Fibroblast of skin of scalp (primary cell): ENCODE data around the gene HENMT1. TPM values are rescaled to one million over a fixed set of nuclear protein-coding genes. Genes with fewer than 3 reads are reported as not detected.
"Not testable (repeated sequence)": the region's sequence is repeated elsewhere in the genome, so short reads cannot be mapped to it uniquely, and the experiment has no call there.

ENCODE experiments used
- DNase-seq: peaks from one replicate; pipeline ENCODE4 v3.0.0-alpha.2; 2013
- polyA plus RNA-seq, 2 experiments: library from polyadenylated mRNA; unstranded; fragments of 120-200 nt; gene quantifications; one replicate each; pipeline ENCODE4 v1.2.1, GENCODE V29; 2013; ENCODE audit not compliant: insufficient read length in 2 of 2

The HENMT1 gene
- polyA plus RNA-seq (2013, experiment 1 of 2; ENCODE audit: insufficient read length), result 3.1 TPM
- polyA plus RNA-seq (2013, experiment 2 of 2; ENCODE audit: insufficient read length), result 3.7 TPM

DNA sequence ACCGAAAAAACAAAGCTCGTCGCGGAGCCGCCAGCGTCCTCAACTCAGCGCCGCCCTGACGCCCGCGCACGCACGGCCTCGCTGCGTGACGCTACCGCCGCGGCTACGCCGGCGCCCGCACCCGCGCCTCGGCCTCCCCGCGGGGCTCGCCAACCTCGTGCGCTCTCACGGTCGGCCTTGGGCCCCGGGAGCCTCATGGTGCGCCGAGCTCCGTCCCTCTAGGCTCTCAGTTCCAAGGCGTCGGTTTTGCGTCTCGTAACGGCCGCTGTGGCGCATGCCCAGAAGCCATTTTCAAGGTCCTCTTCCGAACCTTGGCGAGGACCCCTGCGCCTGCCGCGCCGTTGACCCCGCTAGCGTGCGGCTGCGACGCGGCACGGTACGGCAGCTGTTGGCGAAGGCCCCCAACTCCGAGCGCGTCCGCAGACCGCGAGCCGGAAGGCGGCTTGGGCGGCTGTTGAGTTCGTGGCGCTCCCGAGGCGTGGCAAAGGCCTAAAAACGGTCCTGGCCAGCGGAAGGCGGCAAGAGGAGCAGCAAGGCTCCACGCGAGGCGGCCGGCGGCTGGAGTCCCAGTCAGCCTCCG lies at the start of gene HENMT1:
TSS of gene HENMT1 (minus strand) at position 64 of the 580 bp plus-strand sequence. CDS start 1,209 bp downstream, outside the sequence.
- peak; percentile 74 for DNase-seq

DNA sequence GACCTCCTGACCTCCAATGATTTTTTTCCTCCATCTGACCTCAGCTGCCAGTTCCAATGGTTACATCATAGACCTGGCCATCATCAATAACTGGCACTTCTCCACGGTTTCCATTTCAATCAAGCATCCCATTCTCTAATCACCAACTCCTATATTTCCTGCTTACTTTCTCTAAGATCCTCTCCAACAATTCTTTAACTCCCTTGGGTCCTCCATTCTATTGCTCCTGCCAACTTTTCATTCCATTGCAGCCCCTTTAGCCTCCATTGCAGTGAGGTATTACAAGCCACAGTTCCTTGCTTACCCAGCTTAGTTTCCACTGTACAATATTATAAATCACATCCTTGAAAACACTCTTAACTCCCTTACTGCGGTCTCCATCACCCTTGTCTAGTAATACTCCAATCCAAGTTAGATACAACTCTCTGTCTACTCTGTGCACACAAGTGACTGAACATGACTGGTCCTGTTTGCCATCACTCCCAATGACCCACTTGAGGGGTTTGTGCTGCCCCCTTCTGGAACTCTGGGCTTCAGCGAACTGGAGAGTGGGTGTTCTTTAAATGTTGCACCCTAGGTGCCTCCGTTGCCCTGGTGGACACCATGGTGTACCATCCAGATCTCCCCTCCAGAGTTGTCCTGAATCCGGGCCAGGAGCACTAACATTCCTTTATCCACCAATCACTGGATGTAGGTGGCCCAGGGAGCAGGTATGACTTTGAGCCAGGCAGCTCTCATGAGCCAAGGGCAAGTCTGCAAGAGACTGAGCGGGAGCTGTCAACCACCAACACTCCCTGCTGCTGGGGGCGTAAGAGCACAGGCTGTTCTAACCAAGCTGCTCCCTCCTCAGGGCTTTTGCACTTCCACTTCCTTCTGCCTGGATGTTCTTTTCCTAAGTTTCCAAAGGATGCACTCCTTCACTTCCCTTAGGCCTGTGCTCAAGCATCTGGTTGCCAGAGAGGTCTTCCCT lies 48.1 kb upstream of the HENMT1 start:
- peak; percentile 57 for DNase-seq

DNA sequence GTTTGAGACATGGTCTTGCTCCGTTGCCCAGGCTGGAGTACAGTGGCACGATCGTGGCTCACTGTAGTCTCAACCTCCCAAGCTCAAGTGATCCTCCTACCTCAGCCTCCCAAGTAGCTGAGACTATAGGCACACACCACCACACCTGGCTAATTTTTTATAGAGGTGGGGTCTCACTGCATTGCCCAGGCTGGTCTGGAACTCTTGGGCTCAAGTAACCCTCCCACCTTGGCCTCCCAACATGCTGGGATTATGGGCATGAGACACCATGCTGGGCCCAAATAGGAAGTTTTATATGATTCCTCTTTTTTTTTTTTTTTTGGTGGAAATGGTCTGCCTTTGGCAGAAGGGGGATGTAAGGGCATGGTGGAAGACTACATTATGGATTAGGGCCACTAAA lies 45.8 kb upstream of the HENMT1 start:
- DNase-seq, result no peak

DNA sequence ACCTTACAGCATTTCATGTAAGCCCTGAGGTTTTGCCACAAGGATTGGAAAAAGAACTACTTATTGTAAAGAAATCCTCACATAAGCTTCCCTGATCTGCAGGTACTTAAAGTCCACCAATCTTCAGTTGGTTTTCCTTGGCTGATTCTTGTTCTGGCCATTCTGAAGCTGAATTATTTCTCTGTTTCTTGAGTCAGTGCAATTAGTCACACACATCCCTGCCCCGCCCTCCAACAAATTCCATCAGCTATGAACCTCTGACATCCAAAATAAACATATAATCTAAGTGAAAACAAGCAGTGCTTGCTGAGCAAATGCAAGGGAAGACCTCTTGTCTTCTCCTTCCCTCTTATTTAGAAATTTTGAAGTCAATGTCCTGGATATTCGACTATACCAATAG lies 43.6 kb upstream of the HENMT1 start:
- peak; percentile 75 for DNase-seq

DNA sequence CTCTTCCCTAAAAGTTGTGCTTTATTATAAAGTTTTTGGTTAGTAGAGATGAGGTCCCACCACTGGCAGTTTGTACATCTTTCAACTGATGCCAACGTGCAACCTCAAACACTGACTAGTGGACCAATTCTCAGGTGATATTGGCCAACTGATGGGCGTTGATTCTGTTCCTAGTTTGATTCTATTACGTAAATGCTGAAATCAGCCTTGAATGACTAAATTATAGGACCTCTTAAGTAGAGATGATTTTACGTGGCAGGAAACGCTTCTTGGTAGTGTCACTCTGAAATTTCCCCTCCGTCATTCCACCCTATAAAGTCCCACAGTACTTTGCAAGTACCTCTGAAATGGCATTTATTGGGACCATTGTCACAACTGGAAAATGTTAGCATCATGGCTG lies 43.0 kb upstream of the HENMT1 start:
- no peak for DNase-seq

DNA sequence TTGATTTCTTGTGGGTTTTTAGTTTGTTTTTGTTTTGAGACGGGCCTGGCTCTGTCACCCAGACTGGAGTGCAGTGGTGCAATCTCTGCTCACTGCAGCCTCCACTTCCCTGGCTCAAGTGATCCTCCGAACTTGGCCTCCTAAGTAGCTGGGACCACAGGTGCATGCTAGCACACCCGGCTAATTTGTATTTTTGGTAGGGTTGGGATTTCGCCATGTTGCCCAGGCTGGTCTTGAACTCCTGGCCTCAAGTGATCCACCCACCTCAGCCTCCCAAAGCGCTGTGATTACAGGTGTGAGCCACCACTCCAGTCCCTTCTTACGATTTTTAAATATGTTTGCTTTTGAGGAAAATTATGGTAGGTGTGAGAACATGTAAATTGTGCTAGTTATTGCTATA lies 41.2 kb upstream of the HENMT1 start:
- DNase-seq, result not testable (repeated sequence)

DNA sequence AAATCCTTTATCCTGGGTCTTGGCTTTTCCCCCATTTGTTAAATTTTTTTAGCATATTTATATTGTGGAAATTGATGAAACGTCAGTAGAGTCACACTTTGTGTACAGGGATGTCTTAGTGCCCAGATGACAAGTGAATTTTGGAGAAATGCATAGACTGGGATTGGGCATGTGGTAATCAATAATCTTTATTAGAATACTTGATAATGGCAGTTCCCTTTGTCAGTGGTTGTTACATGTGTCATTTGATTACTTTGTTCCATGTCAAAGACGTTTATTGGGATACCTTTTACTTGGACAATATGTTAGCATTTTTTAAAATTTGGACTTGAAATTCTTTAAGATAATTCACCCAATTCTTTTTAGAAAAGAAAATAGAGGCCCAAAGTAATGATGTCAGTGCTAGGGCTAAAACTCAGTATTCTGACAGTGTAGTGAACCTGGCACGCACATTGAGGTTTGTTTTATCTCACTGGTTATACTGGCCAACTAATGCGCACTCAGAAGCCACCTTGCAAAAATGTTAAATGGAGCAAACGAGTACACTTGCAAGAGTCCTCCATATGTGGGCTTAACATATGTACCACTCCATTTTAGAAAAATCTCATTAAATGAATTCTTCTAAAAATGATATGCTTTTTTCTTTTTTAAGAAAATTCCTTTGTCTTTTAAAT lies 40.4 kb upstream of the HENMT1 start:
- DNase-seq, result no peak

DNA sequence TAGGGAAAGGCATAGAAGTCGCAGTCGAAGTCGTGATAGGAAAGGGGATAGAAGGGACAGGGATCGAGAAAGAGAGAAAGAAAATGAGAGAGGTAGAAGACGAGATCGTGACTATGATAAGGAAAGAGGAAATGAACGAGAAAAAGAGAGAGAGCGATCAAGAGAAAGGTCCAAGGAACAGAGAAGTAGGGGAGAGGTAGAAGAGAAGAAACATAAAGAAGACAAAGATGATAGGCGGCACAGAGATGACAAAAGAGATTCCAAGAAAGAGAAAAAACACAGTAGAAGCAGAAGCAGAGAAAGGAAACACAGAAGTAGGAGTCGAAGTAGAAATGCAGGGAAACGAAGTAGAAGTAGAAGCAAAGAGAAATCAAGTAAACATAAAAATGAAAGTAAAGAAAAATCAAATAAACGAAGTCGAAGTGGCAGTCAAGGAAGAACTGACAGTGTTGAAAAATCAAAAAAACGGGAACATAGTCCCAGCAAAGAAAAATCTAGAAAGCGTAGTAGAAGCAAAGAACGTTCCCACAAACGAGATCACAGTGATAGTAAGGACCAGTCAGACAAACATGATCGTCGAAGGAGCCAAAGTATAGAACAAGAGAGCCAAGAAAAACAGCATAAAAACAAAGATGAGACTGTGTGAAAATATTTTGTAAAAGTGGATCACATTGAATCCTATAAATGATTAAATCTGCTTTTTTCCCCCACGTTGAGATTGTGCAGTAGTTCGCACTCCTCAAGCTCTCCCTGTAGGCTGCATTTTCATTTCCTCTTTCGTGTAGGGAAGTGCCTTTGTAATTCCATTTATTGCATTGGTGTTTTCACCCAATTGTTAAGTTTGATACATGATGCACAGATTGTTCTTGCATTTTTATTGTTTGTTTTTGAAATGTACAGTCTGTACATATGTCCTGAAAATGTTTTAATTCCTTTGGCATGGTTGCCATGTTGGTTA lies 38.8 kb upstream of the HENMT1 start:
- DNase-seq, result no peak

DNA sequence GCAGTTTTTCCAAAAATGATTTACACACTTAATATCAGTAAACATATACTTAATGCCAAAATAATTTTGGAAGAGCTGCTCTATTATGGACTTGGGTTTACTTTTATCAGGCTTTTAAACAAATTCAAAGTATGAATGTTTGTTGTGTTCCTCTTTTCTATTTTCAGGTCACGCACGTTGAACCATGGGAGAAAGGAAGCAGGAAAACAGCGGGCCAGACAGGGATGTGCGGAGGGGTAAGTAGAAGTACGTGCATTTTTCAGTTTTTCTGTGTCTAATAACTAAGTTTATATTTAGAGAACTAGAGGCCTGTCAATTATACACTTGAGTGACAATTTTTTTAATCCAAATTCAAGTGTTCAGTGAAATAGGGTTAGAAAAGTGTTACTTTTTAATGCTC lies 34.6 kb upstream of the HENMT1 start:
- no peak for DNase-seq

DNA sequence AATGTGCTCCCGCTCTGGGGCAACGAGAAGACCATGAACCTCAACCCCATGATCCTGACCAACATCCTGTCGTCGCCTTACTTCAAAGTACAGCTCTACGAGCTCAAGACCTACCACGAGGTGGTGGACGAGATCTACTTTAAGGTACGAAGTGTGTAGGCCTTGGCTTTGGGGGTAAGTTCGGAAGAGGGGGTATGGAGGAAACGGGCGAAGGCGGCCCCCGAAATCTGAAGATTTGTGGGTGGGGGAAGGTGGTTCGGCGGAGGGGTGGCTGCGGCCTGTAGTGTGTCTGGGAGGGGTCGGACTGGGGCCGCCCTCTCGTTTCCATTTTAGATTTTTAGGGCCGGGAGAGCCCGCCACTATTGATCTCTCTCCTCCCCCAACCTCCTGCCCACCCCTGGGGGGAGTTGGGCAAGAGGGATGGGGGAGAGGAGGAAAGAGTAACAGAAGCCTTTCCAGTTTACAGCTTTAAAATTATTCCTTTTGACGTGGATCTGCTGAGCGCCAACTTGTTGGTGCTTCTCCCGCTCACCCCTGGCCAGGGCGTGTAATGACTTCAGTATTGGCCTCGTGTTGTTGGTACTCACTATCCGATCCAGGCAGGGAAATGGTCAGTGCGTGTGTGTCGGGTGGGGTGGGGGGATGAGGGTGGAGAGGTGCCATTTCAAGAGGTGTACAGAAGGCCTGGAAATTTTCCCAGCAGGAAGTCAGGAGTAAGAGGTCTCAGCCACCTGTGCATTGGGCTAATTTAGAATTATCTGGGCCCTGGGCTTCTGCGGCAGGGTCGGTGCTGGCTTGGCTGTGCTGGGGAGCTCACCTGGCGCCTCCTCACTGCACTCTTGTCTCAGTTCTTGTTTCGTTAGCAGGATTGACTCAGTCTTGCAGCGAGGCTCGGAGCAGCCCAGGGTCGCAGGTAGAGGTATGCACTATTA lies 32.1 kb upstream of the HENMT1 start:
- peak; percentile 72 for DNase-seq

DNA sequence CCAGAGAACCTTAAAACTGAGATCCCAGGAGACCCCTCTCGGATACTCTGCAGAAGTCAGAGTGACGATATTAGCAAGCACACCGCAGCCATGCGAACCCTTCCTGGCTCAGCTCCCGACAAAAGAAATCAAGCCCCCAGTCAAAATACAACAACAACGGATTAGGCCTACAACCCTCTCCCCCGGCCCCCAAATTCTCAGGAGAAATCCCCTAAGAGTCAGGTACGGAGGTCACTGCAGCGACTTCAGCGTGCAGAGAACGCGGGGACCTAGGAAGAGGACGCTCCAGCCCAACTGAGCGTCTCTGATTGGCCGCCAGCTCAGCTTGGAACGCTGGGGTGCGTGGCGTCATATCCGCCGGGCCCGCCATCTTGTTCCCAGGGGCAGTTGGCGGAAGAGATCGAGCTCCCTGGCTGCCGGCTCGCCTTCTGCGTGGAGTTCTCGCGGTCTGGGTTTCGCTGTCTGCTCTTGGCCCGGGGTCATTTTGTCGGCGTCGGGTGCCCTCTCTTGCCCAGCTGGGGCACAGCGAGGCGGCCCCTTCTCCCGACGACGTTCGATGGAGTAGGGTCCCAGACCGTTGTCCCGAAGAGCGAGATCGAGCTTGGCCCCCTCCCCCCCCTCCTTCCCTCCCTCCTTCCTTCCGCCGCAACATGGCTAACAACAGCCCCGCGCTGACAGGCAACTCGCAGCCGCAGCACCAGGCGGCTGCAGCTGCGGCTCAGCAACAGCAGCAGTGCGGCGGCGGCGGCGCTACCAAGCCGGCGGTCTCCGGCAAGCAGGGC lies 31.2 kb upstream of the HENMT1 start, which contains the start of gene PRPF38B:
TSS of gene PRPF38B (plus strand) at position 369 of the 782 bp plus-strand sequence. CDS start at position 651, 282 bp downstream.
- peak; percentile 91 for DNase-seq

DNA sequence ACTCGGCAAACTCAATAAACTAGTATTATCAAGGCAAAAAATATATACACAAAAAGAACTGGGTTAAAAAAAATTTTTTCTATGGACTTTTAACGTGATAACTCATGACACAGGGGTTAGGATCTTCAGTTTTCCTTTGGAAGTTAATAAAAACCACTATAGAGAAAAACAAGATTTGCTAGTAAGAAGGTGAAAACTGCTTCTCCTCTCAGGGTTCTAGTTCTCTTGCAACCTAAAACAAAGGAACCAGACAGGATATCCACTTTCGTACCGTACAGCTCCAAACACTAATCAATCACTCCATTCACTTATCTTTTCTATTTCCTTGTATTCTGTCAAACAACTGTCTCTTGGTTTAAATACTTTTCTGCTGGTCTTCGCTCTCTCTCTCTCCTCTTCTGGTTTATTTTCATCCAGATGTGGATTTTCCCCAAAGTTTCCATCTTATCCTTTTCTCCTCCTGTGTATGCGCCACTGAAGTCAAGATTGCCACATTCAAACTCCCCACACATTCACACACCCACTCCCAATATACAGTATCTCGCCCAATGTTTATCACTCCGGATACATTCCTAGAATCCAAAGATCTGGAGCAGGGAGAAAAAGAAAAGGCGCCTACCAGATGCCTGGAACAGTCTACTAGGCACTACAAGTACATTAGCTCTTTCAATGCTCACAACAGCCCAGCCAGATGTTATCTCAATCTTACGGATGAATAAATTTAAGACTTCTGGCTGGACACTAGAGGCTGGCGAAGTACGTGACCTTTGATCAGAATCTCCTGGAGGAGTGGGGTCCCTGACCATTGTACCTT lies 30.4 kb upstream of the HENMT1 start:
- DNase-seq, result no peak

DNA sequence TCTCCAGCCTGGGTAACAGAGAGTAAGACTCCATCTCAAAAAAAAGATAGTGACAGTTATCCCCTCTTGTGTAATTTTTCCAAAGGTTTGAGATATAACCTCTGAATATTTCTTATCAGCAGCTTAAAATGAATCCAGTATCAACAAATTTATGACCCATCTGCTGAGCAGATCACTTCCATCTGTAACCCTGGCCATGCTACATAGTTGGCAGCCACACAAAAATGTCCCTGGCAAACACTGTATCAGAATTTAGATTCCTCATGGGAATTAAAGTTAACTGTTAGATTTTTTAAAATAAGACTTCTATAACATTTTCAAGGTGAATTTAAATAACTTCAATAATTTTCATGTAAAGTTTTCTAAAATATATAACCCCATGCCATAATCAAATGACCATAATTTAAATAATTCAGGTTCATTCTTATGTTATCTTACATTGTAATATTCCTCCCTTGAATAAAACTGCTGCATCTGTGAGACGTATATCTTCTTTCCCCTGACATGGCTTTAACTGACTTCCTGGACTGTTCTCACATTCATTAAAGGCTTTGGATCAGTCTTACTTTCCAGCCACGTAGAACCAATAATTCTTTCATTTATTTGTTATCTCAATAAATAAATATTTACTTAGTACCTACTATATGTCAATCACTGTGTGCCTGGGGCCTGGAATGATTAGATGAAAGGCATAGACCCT lies 25.9 kb upstream of the HENMT1 start:
- peak; percentile 74 for DNase-seq

DNA sequence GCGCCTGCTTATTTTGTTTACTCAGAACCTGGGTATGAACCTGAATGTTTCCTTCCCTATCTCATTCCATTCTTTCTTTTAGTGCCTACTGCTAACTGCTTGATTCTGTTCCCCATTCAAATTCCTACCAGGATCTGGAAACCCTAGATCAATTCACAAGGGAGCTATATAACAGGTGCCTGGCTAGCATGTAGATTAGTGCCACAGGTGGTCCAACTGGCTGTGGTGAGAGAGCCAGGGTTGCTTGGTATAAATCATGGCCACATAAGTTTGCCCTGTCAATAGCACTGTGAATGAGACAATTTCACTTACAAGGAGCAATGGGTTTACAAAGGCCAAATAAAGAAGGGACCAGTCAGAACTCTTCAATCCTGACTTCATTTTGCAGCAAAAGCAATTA lies 24.6 kb upstream of the HENMT1 start:
- DNase-seq, result no peak

DNA sequence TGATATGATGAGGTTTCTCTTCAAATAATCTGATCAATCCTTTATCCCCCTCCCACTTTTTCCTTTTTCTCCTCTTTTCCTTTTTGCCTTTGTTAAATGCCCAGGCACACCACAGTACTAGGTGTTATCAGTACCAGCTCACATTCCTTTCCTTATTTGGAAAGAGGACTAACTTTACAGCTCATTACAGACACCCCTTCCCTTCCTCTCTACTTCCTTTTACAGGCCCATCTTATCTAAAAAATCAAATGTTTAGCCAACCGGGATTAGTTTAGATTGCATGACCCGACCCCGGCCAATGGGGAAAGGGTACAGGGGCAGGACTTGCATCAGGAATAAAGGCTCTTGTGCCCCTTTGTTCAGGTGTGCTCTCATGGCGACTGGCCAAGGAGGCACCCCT lies 20.8 kb upstream of the HENMT1 start:
- DNase-seq, result not testable (repeated sequence)

DNA sequence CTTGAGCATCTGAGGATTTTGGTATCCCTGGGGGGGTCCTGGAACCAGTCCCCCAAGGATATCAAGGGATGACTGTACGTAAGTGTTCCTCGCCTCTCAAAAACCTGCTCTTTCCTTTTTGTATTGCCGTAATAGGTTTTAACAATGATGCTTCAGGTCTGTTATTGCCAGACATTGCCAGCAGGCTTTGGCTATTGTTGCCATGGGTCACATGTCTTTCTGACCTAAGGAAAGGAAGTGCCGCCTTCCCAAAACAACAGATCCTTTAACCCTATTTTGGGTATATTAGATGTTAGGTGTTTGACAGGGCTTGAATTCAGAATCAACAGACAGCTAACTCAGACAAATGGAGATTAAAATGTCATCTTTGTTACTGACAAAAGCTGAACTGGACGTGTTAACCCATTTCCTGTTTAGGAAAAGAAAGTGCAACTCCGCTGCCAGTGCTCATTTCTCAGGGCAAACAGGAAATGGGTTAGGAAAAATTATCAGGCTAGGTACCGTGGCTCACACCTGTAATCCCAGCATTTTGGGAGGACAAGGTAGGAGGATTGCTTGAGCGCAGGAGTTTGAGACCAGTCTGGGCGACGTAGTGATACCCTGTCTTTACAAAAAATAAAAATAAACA lies 18.8 kb upstream of the HENMT1 start:
- no peak for DNase-seq

DNA sequence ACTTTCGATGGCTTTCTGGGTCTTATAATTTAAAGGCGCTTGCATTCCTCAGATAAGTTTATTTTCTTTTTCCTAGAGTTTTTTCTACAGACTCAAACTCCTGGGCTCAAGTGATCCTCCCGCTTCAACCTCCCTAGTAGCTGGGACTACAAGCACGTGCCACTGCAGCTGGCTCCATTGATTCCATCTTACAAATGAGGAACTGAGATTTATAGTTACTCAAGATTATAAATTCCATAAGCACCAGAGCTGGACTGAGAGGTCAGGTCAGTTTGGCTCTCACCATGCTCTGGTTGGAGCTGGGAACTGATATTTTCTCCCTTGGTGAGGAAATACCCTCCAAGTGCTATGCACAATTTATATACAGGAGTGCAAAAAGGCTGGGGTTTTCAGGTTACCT lies 17.8 kb upstream of the HENMT1 start:
- DNase-seq, result no peak

DNA sequence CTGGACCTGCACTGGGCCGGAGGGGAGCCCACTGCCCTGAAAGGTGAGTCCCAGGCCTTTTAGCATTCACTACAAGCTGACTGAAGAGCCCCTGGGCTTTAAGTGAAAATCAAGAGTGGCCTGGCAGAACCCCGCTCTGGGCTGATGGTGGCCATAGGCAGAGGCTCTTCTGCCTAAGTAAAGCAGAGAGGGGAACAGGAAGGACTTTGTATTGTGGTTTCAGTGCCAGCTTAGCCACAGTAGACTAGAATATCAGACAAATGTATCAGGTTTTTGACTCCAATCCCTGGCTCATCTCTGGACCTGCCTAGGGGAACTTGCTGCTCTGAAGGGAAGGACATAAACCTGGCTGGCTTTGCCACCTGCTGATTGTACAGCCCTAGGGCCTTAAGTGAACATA lies 10.2 kb upstream of the HENMT1 start:
- no peak for DNase-seq
